ENCODE results near the gene RBM15. TPM values are rescaled to one million over a fixed set of nuclear protein-coding genes. Genes with fewer than 3 reads are reported as not detected.

Gene RBM15
- total and polyA plus RNA-seq, 4 experiments from 2014 or later, result 6.8 to 51.4 (median 29.3) TPM

DNA sequence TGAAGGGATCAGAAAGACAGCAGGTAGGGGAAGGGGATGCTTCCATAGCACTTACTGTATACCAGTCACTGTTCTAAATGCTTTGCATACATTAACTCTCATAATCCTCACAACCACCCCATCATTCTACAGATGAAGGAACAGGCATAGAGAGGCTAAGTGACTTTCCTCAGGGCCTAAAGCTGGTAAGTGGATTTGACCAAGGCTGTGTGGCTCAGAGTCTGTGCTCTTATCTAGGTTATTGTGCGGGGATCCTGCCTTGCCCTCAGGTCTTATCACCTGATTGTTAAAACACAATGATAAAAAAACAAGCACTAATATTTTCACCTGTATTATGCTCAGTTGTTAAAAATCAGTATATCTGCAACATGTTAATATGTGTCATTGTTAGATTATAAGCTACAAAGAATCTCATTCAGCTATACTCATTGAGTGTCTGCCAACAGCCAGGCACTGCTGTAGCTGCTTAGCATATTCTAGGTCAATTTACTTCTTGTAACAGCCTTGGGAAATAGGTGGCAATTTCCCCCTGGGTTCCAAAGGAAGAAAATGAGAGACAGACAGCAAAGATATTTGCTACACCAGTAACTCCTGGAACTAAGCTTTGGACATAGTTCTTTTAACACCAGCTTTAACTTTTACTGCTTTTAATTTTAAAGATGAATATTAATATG is 38.6 kb upstream of the RBM15 start:
- no peaks in the 10 kb centered on the region for H3K9me3 ChIP-seq (ENCODE audit: control insufficient read depth in 1 of 2, low read length in 2 of 2)
- Mint-ChIP-seq H3K4me3 (no peak overlapping the region), H3K9me3 (no peaks in the 10 kb centered on the region), H3K27ac (no peak overlapping the region), H3K4me1 (no peaks in the 10 kb centered on the region), H3K27me3 (peaks cover 0 to 4% of the 10 kb centered on the region in 2 donors), H3K36me3 (no peaks in the 10 kb centered on the region)
- no peaks in the 10 kb centered on the region for H3K4me1 ChIP-seq (ENCODE audit: insufficient read depth, low read length)
- H3K27ac ChIP-seq (ENCODE audit: low read depth, low read length), result no peak overlapping the region
- H3K4me3 ChIP-seq (ENCODE audit: low read length in 2 of 2), result no peak overlapping the region
- no peak for DNase-seq
- H3K27me3 ChIP-seq (ENCODE audit: insufficient read depth, low read length), result no peaks in the 10 kb centered on the region
- H3K36me3 ChIP-seq (ENCODE audit: insufficient read depth, low read length), result no peaks in the 10 kb centered on the region
- CTCF ChIA-PET (ENCODE audit: partially characterized antibody), result interaction anchor here (0.5 to 1.4 kb wide), 7 partner anchors 11 to 160 kb away, joined by 3 to 5 read pairs (median 3); no protein-coding TSS in a partner anchor
- POLR2A ChIA-PET (ENCODE audit: partially characterized antibody), result no interaction called here
- intact Hi-C loops (cut with micrococcal nuclease), result no loop called here

DNA sequence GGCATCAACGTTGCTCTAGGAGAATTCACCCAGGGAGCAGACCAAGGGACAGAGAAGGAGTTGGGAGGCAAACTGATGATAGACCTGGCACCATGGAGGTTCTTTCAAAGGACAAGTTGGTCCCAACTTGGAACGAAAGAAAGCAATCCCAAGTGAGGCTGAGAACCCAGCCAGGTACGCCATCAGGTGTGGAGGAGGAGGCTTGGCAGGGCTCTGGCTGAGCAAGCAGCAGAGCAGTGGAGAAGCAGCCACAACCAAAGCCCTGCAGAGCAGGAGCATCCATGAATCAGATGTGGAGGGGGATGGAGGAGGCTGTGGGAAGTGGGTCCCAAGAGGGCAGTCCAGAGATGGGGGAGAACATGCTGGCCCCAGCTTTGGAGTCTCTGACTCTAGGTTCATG is 36.3 kb upstream of the RBM15 start:
- H3K4me1 ChIP-seq (ENCODE audit: insufficient read depth, low read length), result no peaks in the 10 kb centered on the region
- Mint-ChIP-seq H3K27ac (no peak overlapping the region), H3K27me3 (peaks cover 0 to 4% of the 10 kb centered on the region in 2 donors), H3K36me3 (no peaks in the 10 kb centered on the region), H3K4me1 (no peaks in the 10 kb centered on the region), H3K9me3 (no peaks in the 10 kb centered on the region), H3K4me3 (no peak overlapping the region)
- H3K36me3 ChIP-seq (ENCODE audit: insufficient read depth, low read length), result no peaks in the 10 kb centered on the region
- ChIA-PET CTCF (ENCODE audit: partially characterized antibody) (interaction anchor here (2.1 to 17.5 kb wide), 2 partner anchors 10 to 97 kb away, joined by 7 to 724 read pairs; partner anchors contain the start of gene KCNC4), POLR2A (ENCODE audit: partially characterized antibody) (no interaction called here)
- H3K9me3 ChIP-seq (ENCODE audit: control insufficient read depth in 1 of 2, low read length in 2 of 2), result no peaks in the 10 kb centered on the region
- DNase-seq, result no peak
- intact Hi-C loops (cut with micrococcal nuclease), result no loop called here
- no peaks in the 10 kb centered on the region for H3K27me3 ChIP-seq (ENCODE audit: insufficient read depth, low read length)
- no peak overlapping the region for H3K4me3 ChIP-seq (ENCODE audit: low read length in 2 of 2)
- H3K27ac ChIP-seq (ENCODE audit: low read depth, low read length), result no peak overlapping the region

DNA sequence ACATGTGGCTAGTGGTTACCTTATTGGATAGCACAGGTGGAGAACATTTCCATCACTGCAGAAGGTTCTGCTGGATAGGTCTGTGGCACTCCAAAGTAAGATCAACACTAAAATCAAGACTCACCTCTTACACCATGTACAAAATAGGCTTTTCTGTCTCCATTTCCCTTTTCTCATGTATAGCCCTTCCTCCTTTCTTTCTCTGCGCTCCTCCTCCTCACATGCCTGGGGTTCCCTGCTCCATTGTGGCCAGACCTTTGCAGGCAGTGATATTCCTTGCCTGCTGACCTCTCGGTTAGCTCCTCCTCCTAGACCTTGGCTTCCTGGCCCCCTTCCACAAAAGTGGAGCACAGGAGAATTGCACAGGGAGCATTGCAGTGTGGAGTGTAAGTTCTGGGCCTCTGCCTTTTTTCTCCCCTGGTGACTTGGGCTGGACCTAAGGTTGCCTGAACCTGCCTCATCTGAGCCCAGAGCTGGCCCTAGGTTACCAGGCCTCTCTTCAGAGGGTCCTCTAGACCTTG is 33.2 kb upstream of the RBM15 start:
- no peaks in the 10 kb centered on the region for H3K27me3 ChIP-seq (ENCODE audit: insufficient read depth, low read length)
- H3K36me3 ChIP-seq (ENCODE audit: insufficient read depth, low read length), result no peaks in the 10 kb centered on the region
- no peak for DNase-seq
- intact Hi-C loops (cut with micrococcal nuclease), result no loop called here
- Mint-ChIP-seq H3K9me3 (no peaks in the 10 kb centered on the region), H3K4me3 (no peak overlapping the region), H3K36me3 (no peaks in the 10 kb centered on the region), H3K4me1 (no peaks in the 10 kb centered on the region), H3K27me3 (peaks cover 0 to 2% of the 10 kb centered on the region in 2 donors), H3K27ac (no peak overlapping the region)
- H3K27ac ChIP-seq (ENCODE audit: low read depth, low read length), result no peak overlapping the region
- no peaks in the 10 kb centered on the region for H3K4me1 ChIP-seq (ENCODE audit: insufficient read depth, low read length)
- CTCF ChIA-PET (ENCODE audit: partially characterized antibody), result interaction anchor here (17.5 kb wide), 1 partner anchor 100 kb away, joined by 724 read pairs; the partner anchor contains the start of gene KCNC4
- POLR2A ChIA-PET (ENCODE audit: partially characterized antibody), result no interaction called here
- no peaks in the 10 kb centered on the region for H3K9me3 ChIP-seq (ENCODE audit: control insufficient read depth in 1 of 2, low read length in 2 of 2)
- no peak overlapping the region for H3K4me3 ChIP-seq (ENCODE audit: low read length in 2 of 2)

DNA sequence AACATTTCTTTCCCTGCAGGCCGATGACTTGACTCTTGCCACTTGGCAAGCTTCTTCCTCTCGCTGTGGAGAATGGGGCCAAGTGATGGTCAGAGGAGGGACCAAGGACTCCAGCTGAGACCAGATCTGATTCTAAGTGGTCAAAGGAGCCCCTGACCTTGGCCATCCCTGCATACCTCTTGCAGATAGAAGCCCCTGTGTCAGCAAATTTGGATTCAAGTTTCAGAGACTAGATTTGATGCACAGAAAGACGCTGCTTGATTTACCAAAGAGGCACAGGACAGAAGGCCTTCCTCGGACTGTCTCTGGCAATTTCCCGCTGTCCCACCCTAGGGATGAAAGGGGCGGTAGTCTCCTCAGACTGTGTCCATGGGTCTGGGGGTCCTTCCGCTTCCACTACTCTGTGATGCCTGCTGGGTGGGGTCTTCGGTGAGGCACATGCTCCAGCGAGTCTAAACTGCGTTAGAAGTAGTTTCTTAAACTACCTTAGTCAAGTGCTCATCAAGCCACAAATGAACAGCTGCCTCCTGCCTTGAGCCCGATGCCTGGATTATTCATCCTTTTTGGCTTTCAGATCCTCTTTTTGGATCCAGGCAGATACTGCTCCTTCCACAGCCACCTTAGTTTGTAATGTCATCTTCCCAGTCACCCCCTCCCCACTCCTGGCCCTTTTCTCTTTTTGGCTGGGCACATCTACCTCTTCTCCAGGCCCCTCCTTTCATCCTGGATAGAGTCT is 31.8 kb upstream of the RBM15 start:
- H3K9me3 Mint-ChIP-seq, result no peaks in the 10 kb centered on the region
- no peaks in the 10 kb centered on the region for H3K4me1 ChIP-seq (ENCODE audit: insufficient read depth, low read length)
- peaks cover 0 to under 1% (median 0%) of the 10 kb centered on the region in 4 donors for H3K4me1 Mint-ChIP-seq
- no peaks in the 10 kb centered on the region for H3K36me3 ChIP-seq (ENCODE audit: insufficient read depth, low read length)
- H3K27ac ChIP-seq (ENCODE audit: low read depth, low read length), result no peak overlapping the region
- H3K27me3 Mint-ChIP-seq, result no peaks in the 10 kb centered on the region
- no peaks in the 10 kb centered on the region for H3K9me3 ChIP-seq (ENCODE audit: control insufficient read depth in 1 of 2, low read length in 2 of 2)
- no peak overlapping the region for H3K4me3 ChIP-seq (ENCODE audit: low read length in 2 of 2)
- H3K4me3 Mint-ChIP-seq, result no peak overlapping the region
- H3K36me3 Mint-ChIP-seq, result no peaks in the 10 kb centered on the region
- POLR2A ChIA-PET (ENCODE audit: partially characterized antibody), result no interaction called here
- DNase-seq, result no peak
- no peak overlapping the region for H3K27ac Mint-ChIP-seq
- CTCF ChIA-PET (ENCODE audit: partially characterized antibody), result interaction anchor here (17.5 kb wide), 1 partner anchor 101 kb away, joined by 724 read pairs; the partner anchor contains the start of gene KCNC4
- H3K27me3 ChIP-seq (ENCODE audit: insufficient read depth, low read length), result no peaks in the 10 kb centered on the region
- intact Hi-C loops (cut with micrococcal nuclease), result no loop called here

DNA sequence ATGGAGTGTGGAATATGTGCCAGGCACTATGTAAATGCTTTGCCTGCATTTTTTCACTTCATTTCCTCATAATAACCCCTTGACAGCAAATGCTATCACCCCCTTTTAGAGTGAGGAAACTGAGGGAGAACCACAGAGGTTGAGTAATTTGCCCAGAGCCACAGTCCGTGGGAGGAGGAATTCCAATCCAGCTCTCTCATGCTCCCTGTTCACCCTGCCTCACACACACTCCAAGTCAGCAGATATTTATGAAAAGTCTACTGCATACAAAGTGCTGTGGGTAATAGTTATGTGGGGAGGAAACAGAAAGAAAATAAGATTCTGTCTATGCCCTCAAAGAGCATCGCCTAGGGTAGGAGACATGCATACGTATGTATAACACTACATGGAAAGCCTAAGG is 30.9 kb upstream of the RBM15 start:
- Histone ChIP-seq H3K4me3 (ENCODE audit: low read length in 2 of 2) (no peak overlapping the region), H3K4me1 (ENCODE audit: insufficient read depth, low read length) (no peaks in the 10 kb centered on the region), H3K36me3 (ENCODE audit: insufficient read depth, low read length) (no peaks in the 10 kb centered on the region), H3K27me3 (ENCODE audit: insufficient read depth, low read length) (no peaks in the 10 kb centered on the region), H3K27ac (ENCODE audit: low read depth, low read length) (no peak overlapping the region), H3K9me3 (ENCODE audit: control insufficient read depth in 1 of 2, low read length in 2 of 2) (no peaks in the 10 kb centered on the region)
- no peak overlapping the region for H3K4me3 Mint-ChIP-seq
- ChIA-PET CTCF (ENCODE audit: partially characterized antibody) (interaction anchor here (17.5 kb wide), 1 partner anchor 102 kb away, joined by 724 read pairs; the partner anchor contains the start of gene KCNC4), POLR2A (ENCODE audit: partially characterized antibody) (no interaction called here)
- no peaks in the 10 kb centered on the region for H3K36me3 Mint-ChIP-seq
- no peaks in the 10 kb centered on the region for H3K27me3 Mint-ChIP-seq
- no peaks in the 10 kb centered on the region for H3K9me3 Mint-ChIP-seq
- intact Hi-C loops (cut with micrococcal nuclease), result no loop called here
- DNase-seq, result no peak
- peaks cover 0 to 2% (median under 1%) of the 10 kb centered on the region in 4 donors for H3K4me1 Mint-ChIP-seq
- H3K27ac Mint-ChIP-seq, result peak overlapping the region in 1 of 7 donors; percentile 36

DNA sequence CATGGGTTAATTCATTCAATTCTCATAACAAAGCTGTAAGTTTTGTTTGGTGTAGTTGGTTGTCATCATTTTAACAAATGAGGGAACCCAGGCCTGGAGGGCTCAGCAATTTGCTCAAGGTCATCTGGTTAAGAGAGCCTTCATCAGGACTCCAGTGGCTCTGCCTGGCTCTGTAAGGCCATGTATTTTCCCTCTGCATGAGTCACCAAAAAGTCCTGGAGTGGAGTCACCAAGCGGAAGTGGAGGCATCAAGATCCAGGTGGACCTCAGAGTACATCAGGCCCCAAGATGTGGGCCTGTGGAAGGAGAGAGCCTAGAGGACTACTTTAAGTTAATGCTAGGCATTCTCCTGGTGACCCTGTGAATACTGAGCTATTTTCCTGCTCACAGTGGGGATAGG is 30.0 kb upstream of the RBM15 start:
- no peaks in the 10 kb centered on the region for H3K27me3 Mint-ChIP-seq
- no peak overlapping the region for H3K4me3 Mint-ChIP-seq
- no peaks in the 10 kb centered on the region for H3K36me3 Mint-ChIP-seq
- Histone ChIP-seq H3K9me3 (ENCODE audit: control insufficient read depth in 1 of 2, low read length in 2 of 2) (no peaks in the 10 kb centered on the region), H3K36me3 (ENCODE audit: insufficient read depth, low read length) (no peaks in the 10 kb centered on the region), H3K4me1 (ENCODE audit: insufficient read depth, low read length) (no peaks in the 10 kb centered on the region), H3K4me3 (ENCODE audit: low read length in 2 of 2) (no peak overlapping the region), H3K27ac (ENCODE audit: low read depth, low read length) (no peak overlapping the region), H3K27me3 (ENCODE audit: insufficient read depth, low read length) (no peaks in the 10 kb centered on the region)
- POLR2A ChIA-PET (ENCODE audit: partially characterized antibody), result interaction anchor here (0.8 to 1.2 kb wide), 2 partner anchors 98 to 100 kb away, joined by 3 read pairs; no protein-coding TSS in a partner anchor
- intact Hi-C loops (cut with micrococcal nuclease), result no loop called here
- no peak for DNase-seq
- peaks cover 0 to 2% (median under 1%) of the 10 kb centered on the region in 4 donors for H3K4me1 Mint-ChIP-seq
- no peaks in the 10 kb centered on the region for H3K9me3 Mint-ChIP-seq
- H3K27ac Mint-ChIP-seq, result no peak overlapping the region
- CTCF ChIA-PET (ENCODE audit: partially characterized antibody), result interaction anchor here (1.1 to 17.5 kb wide), 3 partner anchors 103 to 151 kb away, joined by 4 to 724 read pairs (median 5); partner anchors contain the start of gene KCNC4

DNA sequence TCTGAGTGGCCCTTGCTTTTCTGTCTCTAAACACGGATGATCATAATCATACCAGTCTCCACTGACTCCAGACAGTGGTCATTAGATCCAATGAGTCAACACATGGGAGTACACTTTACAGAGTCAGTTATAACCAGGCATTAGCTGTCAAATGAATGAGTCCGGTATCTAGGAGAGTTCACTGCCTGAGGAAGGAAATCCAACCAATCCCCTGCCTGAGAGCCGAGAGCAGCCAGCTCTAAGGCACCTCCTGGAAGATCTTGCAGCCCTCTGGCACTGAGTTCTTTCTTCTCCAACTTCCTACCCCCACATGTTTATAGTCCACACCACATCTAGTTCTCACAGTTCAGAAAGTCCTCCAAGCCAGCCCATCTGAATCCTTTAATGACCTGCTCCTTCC is 29.4 kb upstream of the RBM15 start:
- H3K36me3 Mint-ChIP-seq, result no peaks in the 10 kb centered on the region
- no peak overlapping the region for H3K4me3 Mint-ChIP-seq
- H3K27ac Mint-ChIP-seq, result peak overlapping the region in 1 of 7 donors; percentile 77
- intact Hi-C loops (cut with micrococcal nuclease), result no loop called here
- Histone ChIP-seq H3K36me3 (ENCODE audit: insufficient read depth, low read length) (no peaks in the 10 kb centered on the region), H3K27ac (ENCODE audit: low read depth, low read length) (no peak overlapping the region), H3K4me3 (ENCODE audit: low read length in 2 of 2) (no peak overlapping the region), H3K9me3 (ENCODE audit: control insufficient read depth in 1 of 2, low read length in 2 of 2) (no peaks in the 10 kb centered on the region), H3K27me3 (ENCODE audit: insufficient read depth, low read length) (no peaks in the 10 kb centered on the region), H3K4me1 (ENCODE audit: insufficient read depth, low read length) (no peaks in the 10 kb centered on the region)
- no peak for DNase-seq
- ChIA-PET CTCF (ENCODE audit: partially characterized antibody) (interaction anchor here (1.3 to 17.5 kb wide), 3 partner anchors 104 to 150 kb away, joined by 4 to 724 read pairs (median 8); partner anchors contain the start of gene KCNC4), POLR2A (ENCODE audit: partially characterized antibody) (interaction anchor here (1.2 kb wide), 1 partner anchor 101 kb away, joined by 3 read pairs; no protein-coding TSS in a partner anchor)
- H3K9me3 Mint-ChIP-seq, result no peaks in the 10 kb centered on the region
- no peaks in the 10 kb centered on the region for H3K27me3 Mint-ChIP-seq
- H3K4me1 Mint-ChIP-seq, result peaks cover 0 to 2% (median under 1%) of the 10 kb centered on the region in 4 donors
